ENCODE data around the gene ZFP14.

ZFP14 gene

DNA sequence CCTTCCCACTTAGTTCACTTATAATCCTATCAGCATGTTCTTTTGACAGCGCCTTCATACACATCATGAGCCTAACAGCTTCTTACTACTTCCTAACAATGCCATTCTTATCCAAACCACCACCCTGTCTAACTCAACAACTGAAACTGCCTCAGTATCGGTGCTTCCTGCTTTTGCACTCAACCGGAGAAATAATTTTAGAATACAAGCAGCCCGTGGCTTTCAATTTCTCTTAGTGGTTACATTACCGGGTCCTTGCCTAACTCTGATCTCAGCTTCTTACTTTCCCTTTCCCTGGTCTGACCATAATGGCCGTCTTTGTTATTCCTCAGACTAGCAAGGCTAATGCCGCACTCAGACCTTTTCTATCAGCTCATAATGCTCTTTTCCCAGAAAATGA lies 22.5 kb upstream of the ZFP14 start:
- no peak overlapping the region for H3K27ac ChIP-seq (ENCODE audit: low read depth, low read length)
- H3K36me3 ChIP-seq (ENCODE audit: insufficient read depth, low read length) = peaks cover 59% of the 10 kb centered on the region
- H3K79me2 ChIP-seq (ENCODE audit: control insufficient read depth, insufficient read depth, low read length, unreplicated experiment) = no peaks in the 10 kb centered on the region
- no peak overlapping the region for H2AFZ ChIP-seq (ENCODE audit: low read length, unreplicated experiment)
- no peaks in the 10 kb centered on the region for H3K4me1 ChIP-seq (ENCODE audit: control insufficient read depth, insufficient read depth, low read length, unreplicated experiment)
- no peak overlapping the region for H3K4me3 ChIP-seq (ENCODE audit: low read depth, low read length)
- no peaks in the 10 kb centered on the region for H3K27me3 ChIP-seq (ENCODE audit: insufficient read depth, low read length)

DNA sequence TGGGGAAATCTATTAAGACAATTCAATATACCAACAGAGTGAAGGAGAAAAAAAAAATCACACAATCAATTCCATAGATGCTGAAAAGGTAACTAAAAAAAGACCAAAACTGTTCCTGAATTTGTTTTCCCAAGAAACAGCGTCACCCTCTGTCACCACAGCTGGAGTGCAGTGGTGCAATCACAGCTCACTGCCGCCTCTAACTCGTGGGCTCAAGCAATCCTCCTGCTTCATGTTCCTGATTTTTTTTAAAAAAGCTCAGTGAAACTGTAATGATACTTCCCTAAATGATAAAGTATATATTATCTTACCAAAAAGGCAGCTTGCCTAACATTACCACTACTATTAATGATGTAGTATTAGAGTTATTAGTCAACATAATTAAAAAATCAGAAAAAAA lies 19.6 kb upstream of the ZFP14 start:
- Histone ChIP-seq H3K4me3 (ENCODE audit: low read depth, low read length) (no peak overlapping the region), H2AFZ (ENCODE audit: low read length, unreplicated experiment) (no peak overlapping the region), H3K4me1 (ENCODE audit: control insufficient read depth, insufficient read depth, low read length, unreplicated experiment) (no peaks in the 10 kb centered on the region), H3K79me2 (ENCODE audit: control insufficient read depth, insufficient read depth, low read length, unreplicated experiment) (no peaks in the 10 kb centered on the region), H3K36me3 (ENCODE audit: insufficient read depth, low read length) (peaks cover 59% of the 10 kb centered on the region), H3K27ac (ENCODE audit: low read depth, low read length) (no peak overlapping the region), H3K27me3 (ENCODE audit: insufficient read depth, low read length) (no peaks in the 10 kb centered on the region)

DNA sequence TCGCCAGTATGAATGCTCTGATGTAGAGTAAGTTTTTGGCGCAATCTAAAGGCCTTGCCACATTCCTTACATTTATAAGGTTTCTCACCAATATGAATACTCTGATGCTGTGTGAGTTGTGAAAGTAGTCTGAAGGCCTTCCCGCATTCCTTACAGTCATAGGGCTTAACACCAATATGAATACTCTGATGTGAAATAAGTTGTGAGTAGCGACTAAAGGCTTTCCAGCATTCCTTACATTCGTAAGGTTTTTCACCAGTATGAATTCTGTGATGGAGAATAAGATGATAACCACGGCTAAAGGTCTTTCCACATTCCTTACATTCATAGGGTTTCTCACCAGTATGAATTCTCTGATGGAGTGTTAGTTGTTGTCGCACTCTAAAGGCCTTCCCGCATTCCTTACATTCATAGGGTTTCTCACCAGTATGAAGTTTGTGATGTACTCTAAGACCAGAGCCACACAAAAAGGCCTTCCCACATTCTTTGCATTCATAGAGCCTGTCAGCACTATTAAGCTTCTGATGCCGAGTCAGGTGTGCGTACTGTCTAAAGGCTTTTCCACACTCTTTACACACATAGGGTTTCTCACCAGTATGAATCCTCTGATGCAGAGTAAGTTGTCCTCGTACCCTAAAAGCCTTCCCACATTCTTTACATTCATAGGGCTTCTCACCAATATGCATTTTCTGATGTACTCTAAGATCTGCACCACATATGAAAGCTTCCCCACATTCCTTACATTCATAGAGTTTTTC lies 14.1 kb upstream of the ZFP14 start:
- Histone ChIP-seq H2AFZ (ENCODE audit: low read length, unreplicated experiment) (no peak overlapping the region), H3K36me3 (ENCODE audit: insufficient read depth, low read length) (peaks cover 48% of the 10 kb centered on the region), H3K27ac (ENCODE audit: low read depth, low read length) (no peak overlapping the region), H3K4me3 (ENCODE audit: low read depth, low read length) (no peak overlapping the region), H3K27me3 (ENCODE audit: insufficient read depth, low read length) (no peaks in the 10 kb centered on the region), H3K79me2 (ENCODE audit: control insufficient read depth, insufficient read depth, low read length, unreplicated experiment) (no peaks in the 10 kb centered on the region), H3K4me1 (ENCODE audit: control insufficient read depth, insufficient read depth, low read length, unreplicated experiment) (no peaks in the 10 kb centered on the region)

DNA sequence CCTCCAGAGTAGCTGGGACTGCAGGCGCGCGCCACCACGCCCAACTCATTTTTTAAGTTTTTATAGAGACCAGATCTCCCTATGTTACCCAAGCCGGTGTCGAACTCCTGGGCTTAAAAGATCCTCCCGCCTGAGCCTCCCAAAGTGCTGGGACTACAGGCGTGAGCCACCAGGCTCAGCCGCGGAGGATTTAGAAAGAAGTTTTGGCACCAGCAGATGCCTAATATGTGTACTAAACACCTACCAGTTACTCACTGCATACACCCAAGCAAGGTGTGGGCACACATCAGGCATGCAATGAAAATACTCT lies 464 bp upstream of the ZFP14 start:
- peak overlapping the region; percentile 21 for H2AFZ ChIP-seq (ENCODE audit: low read length, unreplicated experiment)
- H3K27me3 ChIP-seq (ENCODE audit: insufficient read depth, low read length) = no peaks in the 10 kb centered on the region
- peaks cover 8% of the 10 kb centered on the region for H3K4me1 ChIP-seq (ENCODE audit: control insufficient read depth, insufficient read depth, low read length, unreplicated experiment)
- H3K79me2 ChIP-seq (ENCODE audit: control insufficient read depth, insufficient read depth, low read length, unreplicated experiment) = no peaks in the 10 kb centered on the region
- H3K27ac ChIP-seq (ENCODE audit: low read depth, low read length) = no peak overlapping the region
- peaks cover 2% of the 10 kb centered on the region; the same call in 1 of the 2 replicates for H3K36me3 ChIP-seq (ENCODE audit: insufficient read depth, low read length)
- H3K4me3 ChIP-seq (ENCODE audit: low read depth, low read length) = peak overlapping the region; percentile 85

DNA sequence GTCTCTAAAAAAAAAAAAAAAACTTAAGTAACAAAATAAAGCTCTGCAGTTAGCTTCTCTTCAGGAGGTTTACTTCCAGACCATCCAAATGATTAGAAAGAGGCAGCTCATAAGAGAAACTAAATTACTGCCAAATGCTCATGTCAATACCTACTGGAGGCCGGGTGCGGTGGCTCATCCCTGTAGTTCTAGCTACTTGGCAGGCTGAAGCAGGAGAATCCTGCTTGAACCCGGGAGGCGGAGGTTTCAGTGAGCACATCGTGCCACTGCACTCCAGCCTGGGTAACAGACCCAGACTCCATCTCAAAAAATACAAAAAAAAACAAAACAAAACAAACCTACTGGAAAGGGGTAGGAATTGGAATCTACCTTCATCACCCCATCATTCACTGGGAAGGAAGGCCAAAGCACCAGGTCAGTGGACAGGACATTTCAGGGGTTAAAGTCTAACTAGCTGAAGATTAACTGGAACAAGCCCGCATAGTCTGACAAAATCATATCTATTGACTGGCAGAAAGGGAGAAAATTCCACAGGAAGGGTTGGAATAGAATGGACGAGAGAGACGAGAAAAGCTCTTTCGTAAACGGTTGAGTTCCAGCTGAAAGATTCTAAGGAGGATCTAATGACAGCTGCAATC lies 1.3 kb downstream of the ZFP14 start:
- no peaks in the 10 kb centered on the region for H3K79me2 ChIP-seq (ENCODE audit: control insufficient read depth, insufficient read depth, low read length, unreplicated experiment)
- H2AFZ ChIP-seq (ENCODE audit: low read length, unreplicated experiment) = peak overlapping the region; percentile 93
- peaks cover 8% of the 10 kb centered on the region for H3K4me1 ChIP-seq (ENCODE audit: control insufficient read depth, insufficient read depth, low read length, unreplicated experiment)
- no peaks in the 10 kb centered on the region for H3K36me3 ChIP-seq (ENCODE audit: insufficient read depth, low read length)
- H3K4me3 ChIP-seq (ENCODE audit: low read depth, low read length) = peak overlapping the region; percentile 85
- H3K27ac ChIP-seq (ENCODE audit: low read depth, low read length) = no peak overlapping the region
- H3K27me3 ChIP-seq (ENCODE audit: insufficient read depth, low read length) = no peaks in the 10 kb centered on the region

DNA sequence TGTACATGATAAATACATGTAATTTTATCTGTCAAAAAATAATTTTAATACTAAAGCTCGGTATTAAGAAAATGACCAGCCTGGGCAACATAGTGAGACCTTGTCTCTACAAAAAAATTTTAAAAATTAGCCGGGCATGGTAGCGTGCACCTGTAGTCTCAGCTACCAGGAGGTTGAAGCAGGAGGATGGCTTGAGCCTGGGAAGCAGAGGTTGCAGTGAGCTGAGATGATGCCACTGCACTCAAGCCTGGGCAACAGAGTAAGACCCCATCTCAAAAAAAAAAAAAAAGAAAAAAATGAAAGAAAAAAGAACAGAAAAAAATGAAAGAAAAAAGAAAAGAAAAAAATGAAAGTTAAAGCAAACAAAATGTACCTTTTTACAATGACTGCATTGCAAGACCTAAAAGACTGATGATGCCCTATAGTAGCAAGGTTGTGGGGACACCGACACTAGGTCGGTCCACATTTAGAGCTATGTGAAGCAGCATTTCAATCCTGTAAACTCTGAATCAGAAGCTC lies 5.3 kb downstream of the ZFP14 start:
- H2AFZ ChIP-seq (ENCODE audit: low read length, unreplicated experiment) = no peak overlapping the region
- H3K79me2 ChIP-seq (ENCODE audit: control insufficient read depth, insufficient read depth, low read length, unreplicated experiment) = no peaks in the 10 kb centered on the region
- no peaks in the 10 kb centered on the region for H3K36me3 ChIP-seq (ENCODE audit: insufficient read depth, low read length)
- no peak overlapping the region for H3K27ac ChIP-seq (ENCODE audit: low read depth, low read length)
- no peaks in the 10 kb centered on the region for H3K27me3 ChIP-seq (ENCODE audit: insufficient read depth, low read length)
- H3K4me1 ChIP-seq (ENCODE audit: control insufficient read depth, insufficient read depth, low read length, unreplicated experiment) = peaks cover 8% of the 10 kb centered on the region
- H3K4me3 ChIP-seq (ENCODE audit: low read depth, low read length) = no peak overlapping the region

DNA sequence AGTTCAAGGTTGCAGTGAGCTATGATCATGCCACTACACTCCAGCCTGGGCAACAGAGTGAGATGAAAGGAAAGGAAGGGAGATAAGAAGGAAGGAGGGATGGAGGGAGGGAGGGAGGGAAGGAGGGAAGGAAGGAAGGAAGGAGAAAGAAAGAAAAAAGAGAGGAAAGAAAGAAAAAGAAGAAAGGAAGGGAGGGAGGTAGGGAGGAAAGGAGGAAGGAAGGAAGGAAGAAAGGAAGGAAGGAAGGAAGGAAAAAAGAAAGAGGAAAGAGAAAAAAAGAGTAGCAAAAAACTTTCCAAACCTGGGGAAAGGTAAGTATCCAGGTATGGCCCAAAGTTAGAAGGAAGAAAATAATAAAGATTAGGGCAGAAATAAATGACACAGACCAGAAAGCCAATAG lies 7.1 kb downstream of the ZFP14 start:
- H2AFZ ChIP-seq (ENCODE audit: low read length, unreplicated experiment) = no peak overlapping the region
- no peaks in the 10 kb centered on the region for H3K36me3 ChIP-seq (ENCODE audit: insufficient read depth, low read length)
- H3K27ac ChIP-seq (ENCODE audit: low read depth, low read length) = no peak overlapping the region
- H3K4me3 ChIP-seq (ENCODE audit: low read depth, low read length) = no peak overlapping the region
- H3K4me1 ChIP-seq (ENCODE audit: control insufficient read depth, insufficient read depth, low read length, unreplicated experiment) = no peaks in the 10 kb centered on the region
- no peaks in the 10 kb centered on the region for H3K27me3 ChIP-seq (ENCODE audit: insufficient read depth, low read length)
- H3K79me2 ChIP-seq (ENCODE audit: control insufficient read depth, insufficient read depth, low read length, unreplicated experiment) = no peaks in the 10 kb centered on the region

DNA sequence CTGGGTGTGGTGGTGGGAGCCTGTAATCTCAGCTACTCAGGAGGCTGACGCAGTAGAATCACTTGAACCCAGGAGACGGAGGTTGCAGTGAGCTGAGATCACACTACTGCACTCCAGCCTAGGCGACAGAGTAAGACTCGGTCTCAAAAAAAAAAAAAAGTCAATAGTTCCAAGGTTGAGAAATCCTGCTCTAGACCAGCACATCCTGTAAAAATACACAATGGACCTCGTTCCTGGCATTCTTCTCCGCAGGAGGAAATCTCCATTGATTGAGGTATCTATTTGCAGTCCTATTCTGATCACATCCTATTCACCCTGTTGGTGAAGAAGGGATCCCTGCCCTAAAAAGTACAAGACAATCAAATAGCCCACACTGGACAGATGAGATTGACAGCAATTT lies 15.2 kb downstream of the ZFP14 start:
- Histone ChIP-seq H3K4me1 (ENCODE audit: control insufficient read depth, insufficient read depth, low read length, unreplicated experiment) (no peaks in the 10 kb centered on the region), H3K4me3 (ENCODE audit: low read depth, low read length) (no peak overlapping the region), H3K36me3 (ENCODE audit: insufficient read depth, low read length) (no peaks in the 10 kb centered on the region), H3K79me2 (ENCODE audit: control insufficient read depth, insufficient read depth, low read length, unreplicated experiment) (no peaks in the 10 kb centered on the region), H3K27ac (ENCODE audit: low read depth, low read length) (no peak overlapping the region), H2AFZ (ENCODE audit: low read length, unreplicated experiment) (no peak overlapping the region), H3K27me3 (ENCODE audit: insufficient read depth, low read length) (no peaks in the 10 kb centered on the region)

DNA sequence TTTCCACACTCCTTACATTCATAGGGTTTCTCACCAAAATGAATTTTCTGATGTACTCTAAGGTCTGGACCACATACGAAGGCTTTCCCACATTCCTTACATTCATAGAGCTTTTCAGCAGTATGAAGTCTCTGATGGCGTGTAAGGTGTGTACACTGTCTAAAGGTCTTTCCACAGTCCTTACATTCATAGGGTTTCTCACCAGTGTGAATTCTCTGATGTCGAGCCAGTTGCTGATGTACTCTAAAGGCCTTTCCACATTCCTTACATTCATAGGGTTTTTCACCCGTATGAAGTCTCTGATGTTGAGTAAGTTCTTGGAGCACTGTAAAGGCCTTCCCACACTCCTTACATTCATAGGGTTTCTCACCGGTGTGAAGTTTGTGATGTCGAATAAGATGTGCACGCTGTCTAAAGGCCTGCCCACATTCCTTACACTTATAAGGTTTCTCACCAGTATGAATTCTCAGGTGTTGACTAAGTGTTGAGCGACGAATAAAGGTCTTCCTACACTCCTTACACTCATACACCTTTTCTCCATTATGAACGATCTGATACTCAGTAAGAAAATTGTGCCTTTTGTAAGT lies 38.1 kb downstream of the ZFP14 start:
- Histone ChIP-seq H3K27me3 (ENCODE audit: insufficient read depth, low read length) (no peaks in the 10 kb centered on the region), H3K27ac (ENCODE audit: low read depth, low read length) (no peak overlapping the region), H2AFZ (ENCODE audit: low read length, unreplicated experiment) (no peak overlapping the region), H3K4me1 (ENCODE audit: control insufficient read depth, insufficient read depth, low read length, unreplicated experiment) (no peaks in the 10 kb centered on the region), H3K4me3 (ENCODE audit: low read depth, low read length) (no peak overlapping the region), H3K36me3 (ENCODE audit: insufficient read depth, low read length) (0 out of 2 replicates have a peak, but pooled peaks cover 7% of the 10 kb centered on the region), H3K79me2 (ENCODE audit: control insufficient read depth, insufficient read depth, low read length, unreplicated experiment) (no peaks in the 10 kb centered on the region)

DNA sequence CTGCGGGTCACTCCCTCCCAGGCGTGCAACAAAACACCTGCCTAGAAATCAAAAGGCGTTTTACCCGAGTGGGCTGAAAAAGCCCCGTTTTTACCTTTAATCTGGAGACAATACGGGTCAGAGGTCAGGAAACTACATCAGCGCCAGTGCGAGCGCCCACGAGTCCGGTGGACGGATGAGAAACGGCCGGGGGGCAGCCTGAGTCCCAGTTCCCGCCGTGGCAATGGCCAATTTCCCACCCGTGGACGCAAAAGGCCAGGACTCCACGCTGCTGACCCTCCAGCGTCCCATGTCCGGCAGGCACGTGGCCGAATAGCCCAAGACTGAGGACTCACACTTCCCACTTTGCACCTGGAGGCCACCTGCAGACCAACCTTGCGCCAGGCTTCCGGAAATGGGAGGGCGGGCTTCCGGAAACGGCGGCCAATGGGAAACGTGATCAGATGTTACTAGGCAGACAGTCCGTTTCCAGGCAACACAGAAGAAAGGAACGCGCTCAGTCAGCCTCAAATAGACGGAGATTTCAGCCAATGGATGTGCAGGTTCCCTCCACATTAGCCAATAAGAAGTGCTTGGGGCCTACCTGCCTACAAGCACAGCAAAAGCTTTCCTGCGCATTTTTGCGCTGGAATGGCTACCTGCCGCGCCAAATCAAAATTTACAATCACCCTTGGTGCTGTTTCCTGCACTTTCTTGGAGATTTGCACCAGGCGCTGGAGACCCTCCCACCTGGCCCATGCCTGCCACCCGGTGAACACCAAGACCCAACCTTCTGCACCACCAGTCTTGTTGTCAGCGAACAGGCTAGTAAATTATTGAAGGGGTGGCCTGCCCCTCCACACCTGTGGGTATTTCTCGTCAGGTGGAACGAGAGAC lies 47.4 kb downstream of the ZFP14 start:
- no peaks in the 10 kb centered on the region for H3K27me3 ChIP-seq (ENCODE audit: insufficient read depth, low read length)
- H3K36me3 ChIP-seq (ENCODE audit: insufficient read depth, low read length) = no peaks in the 10 kb centered on the region
- no peaks in the 10 kb centered on the region for H3K4me1 ChIP-seq (ENCODE audit: control insufficient read depth, insufficient read depth, low read length, unreplicated experiment)
- H3K79me2 ChIP-seq (ENCODE audit: control insufficient read depth, insufficient read depth, low read length, unreplicated experiment) = peaks cover 16% of the 10 kb centered on the region
- H2AFZ ChIP-seq (ENCODE audit: low read length, unreplicated experiment) = peak overlapping the region; percentile 92
- H3K27ac ChIP-seq (ENCODE audit: low read depth, low read length) = no peak overlapping the region
- H3K4me3 ChIP-seq (ENCODE audit: low read depth, low read length) = peak overlapping the region; percentile 81
